ENCODE measurements around the gene GAS2L1.

Gene GAS2L1

DNA sequence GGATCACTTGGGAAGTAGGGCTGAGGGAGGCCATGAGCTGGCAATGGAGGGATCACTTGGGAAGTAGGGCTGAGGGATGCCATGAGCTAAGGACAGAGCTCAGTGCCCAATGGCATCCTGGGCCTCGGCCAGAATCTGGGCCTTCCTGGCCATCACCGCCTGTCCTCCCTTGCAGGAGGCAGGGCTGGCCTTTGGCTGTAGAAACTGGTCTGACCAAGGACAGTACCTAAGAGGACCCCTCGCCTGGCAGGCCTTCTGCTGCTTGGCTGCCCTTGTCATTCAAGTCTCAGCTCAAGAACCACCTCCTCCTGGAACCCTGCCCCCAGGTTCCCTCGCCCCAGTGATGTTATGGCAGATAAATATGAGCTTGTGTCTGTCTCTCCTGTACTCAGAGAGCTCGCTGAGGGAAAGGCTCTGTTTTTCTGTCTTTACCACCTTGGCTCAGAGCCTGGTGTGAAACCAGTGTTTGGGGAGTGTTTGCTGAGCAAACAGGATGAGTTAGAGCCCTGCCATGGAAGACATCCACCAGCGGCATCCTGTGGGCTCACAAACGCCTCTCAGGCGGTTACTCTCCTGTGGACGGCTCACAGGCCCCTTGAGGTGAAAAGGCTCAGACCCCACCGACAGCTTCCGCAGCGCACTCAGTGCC lies 28.4 kb downstream of the GAS2L1 start:
- no peak overlapping the region for H3K27ac ChIP-seq (replicated peaks)
- DNase-seq (ENCODE audit: low read depth in 1 of 2, low spot score in 1 of 2): no peak
- H3K4me3 ChIP-seq (replicated peaks; ENCODE audit: insufficient read depth, low read length): no peak overlapping the region
- TF ChIP-seq SPI1 (IDR thresholded peaks at IDR 0.05; ENCODE audit: borderline replicate concordance, low read depth): no peak
- no peak for TF ChIP-seq REST (IDR thresholded peaks at IDR 0.05; ENCODE audit: insufficient replicate concordance, low read depth)
- TF ChIP-seq CTCF (IDR thresholded peaks at IDR 0.05; ENCODE audit: insufficient read depth, low read length): no peak
- no peak for TF ChIP-seq GABPA (IDR thresholded peaks at IDR 0.05; ENCODE audit: low read depth)
- TF ChIP-seq POLR2AphosphoS5 (IDR thresholded peaks at IDR 0.05; ENCODE audit: low read depth): no peak
- no peaks in the 10 kb centered on the region for H3K27me3 ChIP-seq (ENCODE audit: insufficient read depth, poor library complexity, severe bottlenecking)

- no peak overlapping the region for H3K27ac ChIP-seq (replicated peaks)
- TF ChIP-seq CTCF (IDR thresholded peaks at IDR 0.05; ENCODE audit: insufficient read depth, low read length) (no peak), SPI1 (IDR thresholded peaks at IDR 0.05; ENCODE audit: borderline replicate concordance, low read depth) (no peak)
- H3K4me3 ChIP-seq (replicated peaks; ENCODE audit: insufficient read depth, low read length): no peak overlapping the region
- no peak for DNase-seq (ENCODE audit: low read depth in 1 of 2, low spot score in 1 of 2)
- H3K27me3 ChIP-seq (ENCODE audit: insufficient read depth, poor library complexity, severe bottlenecking): no peaks in the 10 kb centered on the region
These were observed 29.2 kb downstream of the GAS2L1 start for GRCh38 chr22:29335656-29336055.

GRCh38 chr22:29336751-29337490 lies 30.5 kb downstream of the GAS2L1 start:
- Histone ChIP-seq H3K27ac (replicated peaks) (no peak overlapping the region), H3K27me3 (ENCODE audit: insufficient read depth, poor library complexity, severe bottlenecking) (no peaks in the 10 kb centered on the region), H3K4me3 (replicated peaks; ENCODE audit: insufficient read depth, low read length) (no peak overlapping the region)
- DNase-seq (ENCODE audit: low read depth in 1 of 2, low spot score in 1 of 2): no peak
- TF ChIP-seq SPI1 (IDR thresholded peaks at IDR 0.05; ENCODE audit: borderline replicate concordance, low read depth) (no peak), CTCF (IDR thresholded peaks at IDR 0.05; ENCODE audit: insufficient read depth, low read length) (no peak), POLR2AphosphoS5 (IDR thresholded peaks at IDR 0.05; ENCODE audit: low read depth) (no peak), REST (IDR thresholded peaks at IDR 0.05; ENCODE audit: insufficient replicate concordance, low read depth) (no peak), GABPA (IDR thresholded peaks at IDR 0.05; ENCODE audit: low read depth) (no peak)

Measured in HL-60 (cell line).